Tibial nerve (tissue), 4 donors: ENCODE results near the gene ELP4. TPM values are rescaled to one million over a fixed set of nuclear protein-coding genes. Genes with fewer than 3 reads are reported as not detected.

Source experiments
- DNase-seq, 2 donors: peaks; one replicate each; pipeline ENCODE4 v3.0.0-alpha.2; 2019; ENCODE audit warnings: low spot score in 2 of 2
- H3K27ac ChIP-seq, 4 donors: fragments of 200-600 bp; sonication (generic) in 3 of 4; one replicate each; pipeline ENCODE4 v1.5.1; 2017 to 2019; ENCODE audit warnings: mild to moderate bottlenecking in 1 of 4
- H3K27me3 ChIP-seq, 2 donors: fragments of 200-600 bp; sonication (generic) in 1 of 2; one replicate each; pipeline versions ENCODE4 v1.5.1 to v1.6.0; 2017 to 2019
- H3K36me3 ChIP-seq, 3 donors: fragments of 200-600 bp; sonication (generic); one replicate each; pipeline ENCODE4 v1.5.1; 2018 to 2019
- H3K4me1 ChIP-seq, 4 donors: fragments of 200-600 bp; sonication (generic) in 3 of 4; one replicate each; pipeline ENCODE4 v1.5.1; 2017 to 2019
- H3K4me3 ChIP-seq, 4 donors: fragments of 200-600 bp; sonication (generic) in 3 of 4; one replicate each; pipeline ENCODE4 v1.5.1; 2017 to 2019; ENCODE audit warnings: mild to moderate bottlenecking in 1 of 4, moderate library complexity in 1 of 4
- H3K9me3 ChIP-seq, 4 donors: fragments of 200-600 bp; sonication (generic) in 3 of 4; one replicate each; pipeline ENCODE4 v1.5.1; 2017 to 2019
- CTCF ChIP-seq, 5 experiments: fragments of 200-600 bp in 3 of 5; fragments of 450-650 bp in 2 of 5; sonication (generic) in 3 of 5; IDR thresholded peaks; one replicate each; pipeline ENCODE4 v1.5.1; 2016 to 2019; ENCODE audit warnings: antibody characterized with exemption in 5 of 5, mild to moderate bottlenecking in 3 of 5, moderate library complexity in 2 of 5
- EP300 ChIP-seq, 2 donors: sonication (generic); formaldehyde crosslinking; IDR thresholded peaks; one replicate each; pipeline ENCODE4 v1.6.1; 2017; ENCODE audit warnings: antibody characterized with exemption in 2 of 2, mild to moderate bottlenecking in 1 of 2
- POLR2A ChIP-seq, 2 donors: fragments of 450-650 bp; IDR thresholded peaks; one replicate each; pipeline ENCODE4 v1.6.1; 2017; ENCODE audit warnings: antibody characterized with exemption in 2 of 2, mild to moderate bottlenecking in 2 of 2, moderate library complexity in 2 of 2
- WGBS, 2 donors: methylation state at CpG; one replicate each; pipeline ENCODE4 v1.1.5; 2018; 5-methylcytosine and 5-hydroxymethylcytosine counted together
- total RNA-seq, 4 donors: library from RNA; depleted of rRNA; stranded (reverse); fragments of >200 nt; gene quantifications; one replicate each; pipeline ENCODE4 v1.1.0, GENCODE V29; 2016

ELP4 gene
- total RNA-seq, 4 donors from 2014 or later, result 19.2 to 32.1 (median 29.7) TPM

- H3K9me3 ChIP-seq, result no peaks in the 10 kb centered on the region
- peaks cover 0 to 4% (median 0%) of the 10 kb centered on the region in 3 donors for H3K36me3 ChIP-seq
- WGBS, 2 donors, result 52 to 59% methylated on average over 2 of the region's 2 CpGs
- no peak overlapping the region for H3K4me3 ChIP-seq
- TF ChIP-seq POLR2A (IDR thresholded peaks at IDR 0.05) (no peak), CTCF (IDR thresholded peaks at IDR 0.05) (no peak), EP300 (IDR thresholded peaks at IDR 0.05) (no peak)
- H3K27ac ChIP-seq, result no peak overlapping the region
- H3K27me3 ChIP-seq, result peaks cover 0 to 40% of the 10 kb centered on the region in 2 donors
- no peak for DNase-seq
- peaks cover 0 to 2% (median 0%) of the 10 kb centered on the region in 4 donors for H3K4me1 ChIP-seq
These were observed 282.5 kb downstream of the ELP4 start for GRCh38 chr11:31792036-31792435.

- DNase-seq, result no peak
- Histone ChIP-seq H3K4me1 (peaks cover 0 to 6% (median 0%) of the 10 kb centered on the region in 4 donors), H3K36me3 (no peaks in the 10 kb centered on the region), H3K27me3 (peaks cover 0 to 45% of the 10 kb centered on the region in 2 donors), H3K27ac (no peak overlapping the region), H3K4me3 (no peak overlapping the region), H3K9me3 (no peaks in the 10 kb centered on the region)
- TF ChIP-seq POLR2A (IDR thresholded peaks at IDR 0.05), result no peak
- TF ChIP-seq CTCF (IDR thresholded peaks at IDR 0.05), result no peak
- TF ChIP-seq EP300 (IDR thresholded peaks at IDR 0.05), result no peak
- WGBS, 2 donors, result 82 to 87% methylated on average over 2 of the region's 2 CpGs
These were observed 282.9 kb downstream of the ELP4 start for GRCh38 chr11:31792456-31792855.

GRCh38 chr11:31793264-31793663 is 283.7 kb downstream of the ELP4 start:
- DNase-seq, result no peak
- 95 to 97% methylated on average over 10 of the region's 10 CpGs for WGBS, 2 donors
- no peak overlapping the region for H3K4me3 ChIP-seq
- TF ChIP-seq EP300 (IDR thresholded peaks at IDR 0.05) (no peak), CTCF (IDR thresholded peaks at IDR 0.05) (no peak), POLR2A (IDR thresholded peaks at IDR 0.05) (no peak)
- H3K4me1 ChIP-seq, result peaks cover 0 to 15% (median 2%) of the 10 kb centered on the region in 4 donors
- no peak overlapping the region for H3K27ac ChIP-seq
- H3K9me3 ChIP-seq, result no peaks in the 10 kb centered on the region
- no peaks in the 10 kb centered on the region for H3K36me3 ChIP-seq
- H3K27me3 ChIP-seq, result peaks cover 0 to 53% of the 10 kb centered on the region in 2 donors

GRCh38 chr11:31794548-31794947 is 285.0 kb downstream of the ELP4 start:
- H3K9me3 ChIP-seq, result no peaks in the 10 kb centered on the region
- no peak overlapping the region for H3K4me3 ChIP-seq
- peaks cover 0 to 27% (median 12%) of the 10 kb centered on the region in 4 donors for H3K4me1 ChIP-seq
- 76% methylated on average over 4 of the region's 4 CpGs for WGBS, 2 donors
- DNase-seq, result no peak
- H3K36me3 ChIP-seq, result no peaks in the 10 kb centered on the region
- TF ChIP-seq CTCF (IDR thresholded peaks at IDR 0.05) (no peak), POLR2A (IDR thresholded peaks at IDR 0.05) (no peak), EP300 (IDR thresholded peaks at IDR 0.05) (no peak)
- peaks cover 5 to 65% of the 10 kb centered on the region in 2 donors for H3K27me3 ChIP-seq
- no peak overlapping the region for H3K27ac ChIP-seq

- 51 to 55% methylated on average over 22 of the region's 22 CpGs for WGBS, 2 donors
- Histone ChIP-seq H3K36me3 (no peaks in the 10 kb centered on the region), H3K4me3 (no peak overlapping the region), H3K27ac (no peak overlapping the region), H3K9me3 (no peaks in the 10 kb centered on the region), H3K27me3 (peaks cover 15 to 77% of the 10 kb centered on the region in 2 donors), H3K4me1 (peaks cover 0 to 38% (median 16%) of the 10 kb centered on the region in 4 donors)
- no peak for TF ChIP-seq POLR2A (IDR thresholded peaks at IDR 0.05)
- TF ChIP-seq CTCF (IDR thresholded peaks at IDR 0.05), result no peak
- TF ChIP-seq EP300 (IDR thresholded peaks at IDR 0.05), result no peak
- no peak for DNase-seq
These were observed 286.3 kb downstream of the ELP4 start for GRCh38 chr11:31795706-31796498.
